Activated CD4-positive, alpha-beta T cell treated with anti-CD3 and anti-CD28 coated beads, Interleukin-2, amount 10 ng/mL, durations not matched to agents 7 days and 5 days (primary cell): Measurements from ENCODE around the gene ARHGEF7. TPM values are rescaled to one million over a fixed set of nuclear protein-coding genes. Genes with fewer than 3 reads are reported as not detected.

Experiments
- CTCF ChIA-PET: fragments of 350-600 bp; sonication (Branson Sonifier 250); formaldehyde crosslinking; loops from one replicate; lab custom pipeline; 2021; ENCODE audit warnings: antibody characterized with exemption; lab: Charles Lee
- POLR2A ChIA-PET: fragments of 350-600 bp; sonication (Branson Sonifier 250); formaldehyde crosslinking; loops from one replicate; lab custom pipeline; 2021; ENCODE audit warnings: antibody characterized with exemption; lab: Charles Lee
- DNase-seq: peaks from one replicate; pipeline ENCODE4 v3.0.0-alpha.2; 2020
- H3K27ac Mint-ChIP-seq: one replicate; pipeline ENCODE4 v1.8.0; 2021; ENCODE audit warnings: mild to moderate bottlenecking, moderate library complexity, mixed read lengths
- H3K27me3 Mint-ChIP-seq: one replicate; pipeline ENCODE4 v1.8.0; 2021; ENCODE audit warnings: mixed read lengths
- H3K36me3 Mint-ChIP-seq: one replicate; pipeline ENCODE4 v1.8.0; 2021; ENCODE audit warnings: low read depth, mixed read lengths
- H3K4me1 Mint-ChIP-seq: one replicate; pipeline ENCODE4 v1.8.0; 2021; ENCODE audit warnings: mixed read lengths
- H3K4me3 Mint-ChIP-seq: one replicate; pipeline ENCODE4 v1.8.0; 2021; ENCODE audit warnings: mild to moderate bottlenecking, moderate library complexity, mixed read lengths
- H3K9me3 Mint-ChIP-seq: one replicate; pipeline ENCODE4 v1.8.0; 2021; ENCODE audit warnings: mixed read lengths
- total RNA-seq, 2 experiments: library from RNA; stranded (reverse); gene quantifications; one replicate each; pipeline ENCODE4 v1.2.3, GENCODE V29; 2021

Gene ARHGEF7
- total RNA-seq, 2 experiments from 2014 or later = 64.5 to 72.2 TPM

- Mint-ChIP-seq H3K9me3 (no peaks in the 10 kb centered on the region), H3K4me3 (no peak overlapping the region), H3K27ac (no peak overlapping the region), H3K27me3 (no peaks in the 10 kb centered on the region), H3K4me1 (no peaks in the 10 kb centered on the region), H3K36me3 (peaks cover 36% of the 10 kb centered on the region)
- ChIA-PET POLR2A (no interaction called here), CTCF (no interaction called here)
- DNase-seq = no peak
Observed at GRCh38 chr13:111288276-111288675, 173.2 kb downstream of the ARHGEF7 start.

GRCh38 chr13:111289251-111289650 lies 174.1 kb downstream of the ARHGEF7 start:
- H3K9me3 Mint-ChIP-seq = no peaks in the 10 kb centered on the region
- ChIA-PET CTCF (no interaction called here), POLR2A (no interaction called here)
- H3K4me1 Mint-ChIP-seq = no peaks in the 10 kb centered on the region
- DNase-seq = no peak
- no peak overlapping the region for H3K27ac Mint-ChIP-seq
- no peak overlapping the region for H3K4me3 Mint-ChIP-seq
- no peaks in the 10 kb centered on the region for H3K27me3 Mint-ChIP-seq
- H3K36me3 Mint-ChIP-seq = peaks cover 28% of the 10 kb centered on the region

- peaks cover 11% of the 10 kb centered on the region for H3K4me1 Mint-ChIP-seq
- peaks cover 30% of the 10 kb centered on the region for H3K36me3 Mint-ChIP-seq
- H3K27ac Mint-ChIP-seq = no peak overlapping the region
- no peaks in the 10 kb centered on the region for H3K9me3 Mint-ChIP-seq
- CTCF ChIA-PET = no interaction called here
- no peak for DNase-seq
- H3K27me3 Mint-ChIP-seq = no peaks in the 10 kb centered on the region
- H3K4me3 Mint-ChIP-seq = no peak overlapping the region
- POLR2A ChIA-PET = no interaction called here
Observed at GRCh38 chr13:111291908-111292307, 176.8 kb downstream of the ARHGEF7 start.

- ChIA-PET POLR2A (no interaction called here), CTCF (interaction anchor here (1.6 kb wide), 1 partner anchor 32 kb away, joined by 4 read pairs; no protein-coding TSS in a partner anchor)
- Mint-ChIP-seq H3K4me1 (peaks cover 14% of the 10 kb centered on the region), H3K4me3 (no peak overlapping the region), H3K36me3 (peaks cover 33% of the 10 kb centered on the region), H3K27me3 (no peaks in the 10 kb centered on the region), H3K9me3 (no peaks in the 10 kb centered on the region), H3K27ac (no peak overlapping the region)
- no peak for DNase-seq
Observed at GRCh38 chr13:111292710-111293485, 177.8 kb downstream of the ARHGEF7 start.

- no peaks in the 10 kb centered on the region for H3K27me3 Mint-ChIP-seq
Observed at GRCh38 chr13:111295886-111296285, 180.8 kb downstream of the ARHGEF7 start.

GRCh38 chr13:111296417-111296816 lies 181.3 kb downstream of the ARHGEF7 start:
- Mint-ChIP-seq H3K9me3 (no peaks in the 10 kb centered on the region), H3K36me3 (peaks cover 30% of the 10 kb centered on the region), H3K27ac (no peak overlapping the region), H3K27me3 (no peaks in the 10 kb centered on the region), H3K4me1 (peaks cover 14% of the 10 kb centered on the region), H3K4me3 (no peak overlapping the region)
- CTCF ChIA-PET = no interaction called here
- POLR2A ChIA-PET = no interaction called here
- DNase-seq = no peak

More at GRCh38 chr13:111295886-111296285, 180.8 kb downstream of the ARHGEF7 start:
- no peak overlapping the region for H3K4me3 Mint-ChIP-seq
- H3K27ac Mint-ChIP-seq = no peak overlapping the region
- H3K4me1 Mint-ChIP-seq = peaks cover 14% of the 10 kb centered on the region
- H3K9me3 Mint-ChIP-seq = no peaks in the 10 kb centered on the region
- CTCF ChIA-PET = no interaction called here
- peaks cover 27% of the 10 kb centered on the region for H3K36me3 Mint-ChIP-seq
- DNase-seq = no peak
- POLR2A ChIA-PET = no interaction called here

- Mint-ChIP-seq H3K4me3 (no peak overlapping the region), H3K27ac (no peak overlapping the region), H3K27me3 (no peaks in the 10 kb centered on the region), H3K36me3 (peaks cover 36% of the 10 kb centered on the region), H3K4me1 (peaks cover 15% of the 10 kb centered on the region), H3K9me3 (no peaks in the 10 kb centered on the region)
- no peak for DNase-seq
- ChIA-PET POLR2A (no interaction called here), CTCF (interaction anchor here (1.3 kb wide), 1 partner anchor 13 kb away, joined by 4 read pairs; no protein-coding TSS in a partner anchor)
Observed at GRCh38 chr13:111298214-111298975, 183.3 kb downstream of the ARHGEF7 start.

GRCh38 chr13:111302045-111302726 lies 187.1 kb downstream of the ARHGEF7 start:
- ChIA-PET POLR2A (no interaction called here), CTCF (no interaction called here)
- no peaks in the 10 kb centered on the region for H3K27me3 Mint-ChIP-seq
- H3K4me1 Mint-ChIP-seq = peaks cover 16% of the 10 kb centered on the region
- no peak for DNase-seq
- no peaks in the 10 kb centered on the region for H3K9me3 Mint-ChIP-seq
- no peak overlapping the region for H3K4me3 Mint-ChIP-seq
- peaks cover 62% of the 10 kb centered on the region for H3K36me3 Mint-ChIP-seq
- H3K27ac Mint-ChIP-seq = no peak overlapping the region

- peaks cover 16% of the 10 kb centered on the region for H3K4me1 Mint-ChIP-seq
- H3K4me3 Mint-ChIP-seq = no peak overlapping the region
- peaks cover 66% of the 10 kb centered on the region for H3K36me3 Mint-ChIP-seq
- H3K9me3 Mint-ChIP-seq = peaks cover 5% of the 10 kb centered on the region
- no peak overlapping the region for H3K27ac Mint-ChIP-seq
- no peak for DNase-seq
- ChIA-PET POLR2A (no interaction called here), CTCF (interaction anchor here (0.6 kb wide), 1 partner anchor 22 kb away, joined by 3 read pairs; no protein-coding TSS in a partner anchor)
- H3K27me3 Mint-ChIP-seq = no peaks in the 10 kb centered on the region
Observed at GRCh38 chr13:111303559-111303958, 188.4 kb downstream of the ARHGEF7 start.

- ChIA-PET POLR2A (no interaction called here), CTCF (interaction anchor here (0.7 kb wide), 1 partner anchor 10 kb away, joined by 4 read pairs; no protein-coding TSS in a partner anchor)
- Mint-ChIP-seq H3K27me3 (no peaks in the 10 kb centered on the region), H3K36me3 (peaks cover 70% of the 10 kb centered on the region), H3K4me3 (no peak overlapping the region), H3K4me1 (peaks cover 16% of the 10 kb centered on the region), H3K9me3 (peaks cover 9% of the 10 kb centered on the region), H3K27ac (peak overlapping the region; percentile 85)
- DNase-seq = peak; percentile 22
Observed at GRCh38 chr13:111304041-111304544, 189.0 kb downstream of the ARHGEF7 start.

- POLR2A ChIA-PET = no interaction called here
- Mint-ChIP-seq H3K27ac (peak overlapping the region; percentile 85), H3K36me3 (peaks cover 72% of the 10 kb centered on the region), H3K27me3 (no peaks in the 10 kb centered on the region), H3K4me3 (no peak overlapping the region), H3K9me3 (peaks cover 11% of the 10 kb centered on the region), H3K4me1 (peaks cover 16% of the 10 kb centered on the region)
- CTCF ChIA-PET = interaction anchor here (0.7 kb wide), 1 partner anchor 11 kb away, joined by 4 read pairs; no protein-coding TSS in a partner anchor
- DNase-seq = no peak
Observed at GRCh38 chr13:111304603-111305289, 189.6 kb downstream of the ARHGEF7 start.

- ChIA-PET CTCF (no interaction called here), POLR2A (no interaction called here)
- H3K27me3 Mint-ChIP-seq = no peaks in the 10 kb centered on the region
- no peaks in the 10 kb centered on the region for H3K4me1 Mint-ChIP-seq
- peaks cover 31% of the 10 kb centered on the region for H3K9me3 Mint-ChIP-seq
- DNase-seq = no peak
- H3K27ac Mint-ChIP-seq = no peak overlapping the region
- peaks cover 40% of the 10 kb centered on the region for H3K36me3 Mint-ChIP-seq
- no peak overlapping the region for H3K4me3 Mint-ChIP-seq
Observed at GRCh38 chr13:111312944-111313590, 198.0 kb downstream of the ARHGEF7 start.
